Adrenal gland (tissue), 5 donors: ENCODE data around the gene HSPB2.

ENCODE experiments used
- POLR2A ChIP-seq, 2 donors: fragments of 450-650 bp; IDR thresholded peaks; one replicate each; pipeline ENCODE4 v1.6.1; 2017; ENCODE audit warnings: antibody characterized with exemption in 2 of 2, mild to moderate bottlenecking in 2 of 2, moderate library complexity in 1 of 2
- TF ChIP-seq, protein P1 (sequence below), 6 experiments: fragments of 450-650 bp in 4 of 6; fragments of 200-600 bp in 2 of 6; sonication (generic) in 1 of 6; IDR thresholded peaks; 1 replicate in 5 of 6; 2 replicates in 1 of 6; pipeline versions ENCODE4 v1.5.1 to v1.8.0; 2016 to 2021; ENCODE audit warnings: antibody characterized with exemption in 6 of 6, mild to moderate bottlenecking in 2 of 6, moderate library complexity in 1 of 6
- donor health status: DM: no; HTN: no; CAD: no.

DNA sequence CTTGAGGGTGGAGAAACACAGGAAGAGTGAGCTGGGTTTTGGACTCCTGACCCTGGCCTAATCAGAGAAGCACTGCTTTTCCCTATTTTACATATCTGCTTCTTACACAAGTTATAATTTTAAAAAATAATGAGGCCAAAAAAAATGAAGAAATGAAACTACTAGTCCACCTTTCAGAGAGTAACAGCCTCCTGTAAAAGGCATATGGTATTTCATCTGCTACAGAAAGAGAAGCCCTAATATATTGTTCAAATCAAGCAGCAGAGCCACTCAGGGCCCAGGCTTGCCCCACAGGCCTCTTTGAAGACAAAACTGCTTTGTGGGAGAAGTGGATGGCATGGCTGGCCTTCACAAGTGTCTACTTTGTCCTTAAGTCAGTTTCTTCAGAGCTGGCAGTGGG is 34.6 kb downstream of the HSPB2 start:
- TF ChIP-seq POLR2A (IDR thresholded peaks at IDR 0.05), result no peak
- TF ChIP-seq, protein P1, sequence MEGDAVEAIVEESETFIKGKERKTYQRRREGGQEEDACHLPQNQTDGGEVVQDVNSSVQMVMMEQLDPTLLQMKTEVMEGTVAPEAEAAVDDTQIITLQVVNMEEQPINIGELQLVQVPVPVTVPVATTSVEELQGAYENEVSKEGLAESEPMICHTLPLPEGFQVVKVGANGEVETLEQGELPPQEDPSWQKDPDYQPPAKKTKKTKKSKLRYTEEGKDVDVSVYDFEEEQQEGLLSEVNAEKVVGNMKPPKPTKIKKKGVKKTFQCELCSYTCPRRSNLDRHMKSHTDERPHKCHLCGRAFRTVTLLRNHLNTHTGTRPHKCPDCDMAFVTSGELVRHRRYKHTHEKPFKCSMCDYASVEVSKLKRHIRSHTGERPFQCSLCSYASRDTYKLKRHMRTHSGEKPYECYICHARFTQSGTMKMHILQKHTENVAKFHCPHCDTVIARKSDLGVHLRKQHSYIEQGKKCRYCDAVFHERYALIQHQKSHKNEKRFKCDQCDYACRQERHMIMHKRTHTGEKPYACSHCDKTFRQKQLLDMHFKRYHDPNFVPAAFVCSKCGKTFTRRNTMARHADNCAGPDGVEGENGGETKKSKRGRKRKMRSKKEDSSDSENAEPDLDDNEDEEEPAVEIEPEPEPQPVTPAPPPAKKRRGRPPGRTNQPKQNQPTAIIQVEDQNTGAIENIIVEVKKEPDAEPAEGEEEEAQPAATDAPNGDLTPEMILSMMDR (IDR thresholded peaks at IDR 0.05), result no peak
